Right lobe of liver (tissue), 6 donors: Measurements from ENCODE around the gene ANKLE2. TPM values are rescaled to one million over a fixed set of nuclear protein-coding genes. Genes with fewer than 3 reads are reported as not detected.

Source experiments
- ATAC-seq, 4 donors: fragments of 200-7000 bp; cut with Tn5 transposase; one replicate each; pipeline ENCODE4 v1.9.1; 2020; ENCODE audit warnings: mild to moderate bottlenecking in 4 of 4, moderate library complexity in 4 of 4
- DNase-seq, 3 donors: peaks; one replicate each; pipeline ENCODE4 v3.0.0-alpha.2; 2020
- H3K27ac ChIP-seq, 3 donors: fragments of 200-600 bp; one replicate each; pipeline ENCODE4 v1.8.0; 2022
- H3K27me3 ChIP-seq, 2 donors: fragments of 200-600 bp; one replicate each; pipeline ENCODE4 v1.8.0; 2022
- H3K36me3 ChIP-seq, 4 donors: fragments of 200-600 bp; sonication (generic) in 1 of 4; one replicate each; pipeline versions ENCODE4 v1.5.1 to v1.8.0; 2017 to 2022; ENCODE audit warnings: control low read depth in 1 of 4
- H3K4me1 ChIP-seq, 4 donors: fragments of 200-600 bp; sonication (generic) in 1 of 4; one replicate each; pipeline versions ENCODE4 v1.5.1 to v1.8.0; 2017 to 2022; ENCODE audit warnings: control low read depth in 1 of 4
- H3K4me3 ChIP-seq, 3 donors: fragments of 200-600 bp; one replicate each; pipeline ENCODE4 v1.8.0; 2022
- H3K9me3 ChIP-seq, 4 donors: fragments of 200-600 bp; sonication (generic) in 1 of 4; one replicate each; pipeline versions ENCODE4 v1.5.1 to v1.8.0; 2017 to 2022; ENCODE audit warnings: control low read depth in 1 of 4
- POLR2A ChIP-seq: fragments of 450-650 bp; IDR thresholded peaks from one replicate; pipeline ENCODE4 v1.6.1; 2017; ENCODE audit warnings: antibody characterized with exemption, mild to moderate bottlenecking
- WGBS: methylation state at CpG from one replicate; pipeline ENCODE4 v1.1.6; 2018; ENCODE audit warnings: low coverage, low lambda C conversion rate; ENCODE audit not compliant: insufficient coverage; ENCODE audit errors: missing lambda C conversion rate; 5-methylcytosine and 5-hydroxymethylcytosine counted together
- intact Hi-C, 2 donors: fragments of 100-400 bp; cut with DNase I; formaldehyde crosslinking; loops; one replicate each; pipeline versions ENCODE4 v1.11.2 to v1.14.1; 2022
- total RNA-seq, 6 experiments: library from RNA; depleted of rRNA in 2 of 6; stranded (reverse); fragments of >200 nt in 2 of 6; fragmentation: NEBNext Ultra II Directional in 3 of 6; extraction: Animal tissue kit (Norgen Biotek cat#: 25700) in 3 of 6; gene quantifications; one replicate each; pipeline versions ENCODE4 v1.1.0 to v1.2.4, GENCODE V29; 2016 to 2023
- TF ChIP-seq, protein P1 (sequence below), 4 donors: fragments of 200-600 bp in 3 of 4; fragments of 450-650 bp in 1 of 4; IDR thresholded peaks; one replicate each; pipeline versions ENCODE4 v1.5.1 to v1.8.0; 2016 to 2022; ENCODE audit warnings: antibody characterized with exemption in 4 of 4, mild to moderate bottlenecking in 2 of 4
- donor health status: DM: no; HTN: yes; CAD: no.
- donor health status: DM: no; HTN: no; CAD: no.
- donor health status: DM: no; HTN: no; CAD: no.
- donor health status: DM: no; HTN: yes; CAD: no.
- donor health status: DM: no; HTN: yes; CAD: no.

ANKLE2 gene
- total RNA-seq, 6 experiments from 2014 or later, result 13.9 to 25.1 (median 15.7) TPM

DNA sequence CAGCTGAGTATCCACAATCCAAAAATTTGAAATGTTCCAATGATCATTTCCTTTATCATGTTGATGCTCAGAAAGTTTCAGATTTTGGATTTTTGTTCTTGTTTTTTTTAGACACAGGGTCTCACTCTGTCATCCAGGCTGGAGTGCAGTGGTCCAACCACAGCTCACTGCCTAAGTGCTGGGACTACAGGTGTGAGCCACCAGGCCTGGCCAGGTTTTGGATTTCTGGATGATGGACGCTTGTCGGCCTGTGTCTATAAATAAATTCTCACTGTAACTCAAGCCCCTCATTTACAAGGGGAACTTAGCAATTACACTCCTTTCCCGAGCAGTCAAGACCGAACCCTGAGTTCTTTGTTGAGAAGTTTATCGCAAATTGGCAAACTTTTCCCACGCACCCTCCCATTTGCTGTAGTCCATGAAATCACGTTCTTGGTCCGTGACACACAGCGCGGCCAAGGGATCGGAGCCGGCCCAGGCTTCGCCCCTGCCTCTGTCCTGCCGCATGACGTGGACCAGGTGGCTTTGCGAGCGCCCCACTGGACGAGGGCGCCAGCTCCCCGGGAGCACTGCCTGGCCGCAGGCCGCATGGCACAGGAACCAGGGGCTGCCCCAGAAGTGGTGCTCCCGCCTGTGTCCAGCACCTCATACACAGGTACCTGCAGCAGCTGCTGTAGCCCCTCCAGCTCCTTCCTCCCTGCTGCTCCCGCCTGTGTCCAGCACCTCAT, 14.0 kb upstream of the ANKLE2 start:
- intact Hi-C loops, result no loop called here
- ATAC-seq (no peak), DNase-seq (no peak)
- WGBS, result 89% methylated on average over 5 of the region's 24 CpGs
- Histone ChIP-seq H3K27me3 (no peaks in the 10 kb centered on the region), H3K4me3 (no peak overlapping the region), H3K27ac (no peak overlapping the region), H3K36me3 (peaks cover 0 to 78% (median 29%) of the 10 kb centered on the region in 4 donors), H3K9me3 (no peaks in the 10 kb centered on the region), H3K4me1 (no peaks in the 10 kb centered on the region)
- TF ChIP-seq POLR2A, result no peak
- TF ChIP-seq, protein P1, sequence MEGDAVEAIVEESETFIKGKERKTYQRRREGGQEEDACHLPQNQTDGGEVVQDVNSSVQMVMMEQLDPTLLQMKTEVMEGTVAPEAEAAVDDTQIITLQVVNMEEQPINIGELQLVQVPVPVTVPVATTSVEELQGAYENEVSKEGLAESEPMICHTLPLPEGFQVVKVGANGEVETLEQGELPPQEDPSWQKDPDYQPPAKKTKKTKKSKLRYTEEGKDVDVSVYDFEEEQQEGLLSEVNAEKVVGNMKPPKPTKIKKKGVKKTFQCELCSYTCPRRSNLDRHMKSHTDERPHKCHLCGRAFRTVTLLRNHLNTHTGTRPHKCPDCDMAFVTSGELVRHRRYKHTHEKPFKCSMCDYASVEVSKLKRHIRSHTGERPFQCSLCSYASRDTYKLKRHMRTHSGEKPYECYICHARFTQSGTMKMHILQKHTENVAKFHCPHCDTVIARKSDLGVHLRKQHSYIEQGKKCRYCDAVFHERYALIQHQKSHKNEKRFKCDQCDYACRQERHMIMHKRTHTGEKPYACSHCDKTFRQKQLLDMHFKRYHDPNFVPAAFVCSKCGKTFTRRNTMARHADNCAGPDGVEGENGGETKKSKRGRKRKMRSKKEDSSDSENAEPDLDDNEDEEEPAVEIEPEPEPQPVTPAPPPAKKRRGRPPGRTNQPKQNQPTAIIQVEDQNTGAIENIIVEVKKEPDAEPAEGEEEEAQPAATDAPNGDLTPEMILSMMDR (IDR thresholded peaks at IDR 0.05), result no peak

DNA sequence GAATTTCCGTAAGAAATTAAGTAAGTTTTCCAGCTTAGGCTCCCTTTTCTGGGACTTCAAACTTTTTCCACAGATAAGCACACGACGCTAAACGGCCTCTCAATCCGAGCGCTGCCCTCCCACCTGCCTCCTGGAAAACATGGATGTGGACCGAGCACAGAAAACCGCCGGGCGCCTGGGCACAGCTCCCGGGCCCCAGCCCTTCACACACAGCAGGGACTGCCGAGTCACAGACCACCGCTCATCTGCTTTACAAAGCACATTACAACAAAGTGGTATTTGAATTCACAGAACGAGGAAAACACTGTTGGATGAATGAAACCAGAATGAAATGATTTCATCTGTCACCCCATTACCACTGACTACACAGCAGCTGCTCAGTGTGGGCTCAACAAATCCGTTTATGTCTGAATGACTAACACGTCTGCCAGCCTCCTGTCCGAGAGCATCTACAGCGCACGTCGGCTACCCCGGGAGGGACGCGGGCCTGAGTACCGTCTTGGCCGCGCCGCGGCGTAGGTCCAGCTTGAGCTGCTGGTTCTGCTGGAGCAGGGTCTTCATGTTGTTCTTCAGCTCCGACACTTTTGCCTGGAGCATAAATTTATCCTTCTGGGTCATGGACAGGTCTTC, 13.1 kb upstream of the ANKLE2 start:
- TF ChIP-seq, protein P1 (IDR thresholded peaks at IDR 0.05), result no peak
- TF ChIP-seq POLR2A, result no peak
- intact Hi-C loops, result no loop called here
- no peaks in the 10 kb centered on the region for H3K9me3 ChIP-seq
- H3K27me3 ChIP-seq, result no peaks in the 10 kb centered on the region
- no peak for DNase-seq
- no peaks in the 10 kb centered on the region for H3K4me1 ChIP-seq
- no peak overlapping the region for H3K27ac ChIP-seq
- peaks cover 0 to 73% (median 26%) of the 10 kb centered on the region in 4 donors for H3K36me3 ChIP-seq
- ATAC-seq, result no peak
- H3K4me3 ChIP-seq, result no peak overlapping the region
- 99% methylated on average over 7 of the region's 30 CpGs for WGBS

DNA sequence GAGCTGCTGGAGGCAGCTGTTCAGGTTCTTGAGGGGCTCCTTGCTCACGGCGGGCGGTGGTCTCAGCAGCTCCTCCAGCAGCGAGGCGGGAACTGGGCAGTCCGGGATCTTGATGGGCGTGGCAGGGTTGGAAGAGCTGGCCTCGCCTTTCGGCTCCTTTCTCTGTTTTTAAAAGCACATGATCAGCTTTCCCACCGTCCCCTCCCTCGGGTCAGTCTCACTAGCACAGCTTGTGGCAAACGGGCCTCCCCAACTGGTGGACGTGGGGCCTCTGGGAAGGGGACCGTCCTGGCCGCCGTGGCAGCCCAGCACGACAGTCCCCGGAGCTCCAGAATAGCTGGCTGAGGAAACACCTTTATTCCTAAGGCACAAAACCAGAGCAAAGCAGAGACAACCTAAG, 12.5 kb upstream of the ANKLE2 start:
- TF ChIP-seq POLR2A, result no peak
- TF ChIP-seq, protein P1 (IDR thresholded peaks at IDR 0.05), result no peak
- Histone ChIP-seq H3K36me3 (peaks cover 0 to 71% (median 26%) of the 10 kb centered on the region in 4 donors), H3K4me1 (no peaks in the 10 kb centered on the region), H3K27ac (no peak overlapping the region), H3K9me3 (no peaks in the 10 kb centered on the region), H3K4me3 (no peak overlapping the region), H3K27me3 (no peaks in the 10 kb centered on the region)
- 76% methylated on average over 3 of the region's 18 CpGs for WGBS
- ATAC-seq, result no peak
- DNase-seq, result no peak
- intact Hi-C loops, result no loop called here

DNA sequence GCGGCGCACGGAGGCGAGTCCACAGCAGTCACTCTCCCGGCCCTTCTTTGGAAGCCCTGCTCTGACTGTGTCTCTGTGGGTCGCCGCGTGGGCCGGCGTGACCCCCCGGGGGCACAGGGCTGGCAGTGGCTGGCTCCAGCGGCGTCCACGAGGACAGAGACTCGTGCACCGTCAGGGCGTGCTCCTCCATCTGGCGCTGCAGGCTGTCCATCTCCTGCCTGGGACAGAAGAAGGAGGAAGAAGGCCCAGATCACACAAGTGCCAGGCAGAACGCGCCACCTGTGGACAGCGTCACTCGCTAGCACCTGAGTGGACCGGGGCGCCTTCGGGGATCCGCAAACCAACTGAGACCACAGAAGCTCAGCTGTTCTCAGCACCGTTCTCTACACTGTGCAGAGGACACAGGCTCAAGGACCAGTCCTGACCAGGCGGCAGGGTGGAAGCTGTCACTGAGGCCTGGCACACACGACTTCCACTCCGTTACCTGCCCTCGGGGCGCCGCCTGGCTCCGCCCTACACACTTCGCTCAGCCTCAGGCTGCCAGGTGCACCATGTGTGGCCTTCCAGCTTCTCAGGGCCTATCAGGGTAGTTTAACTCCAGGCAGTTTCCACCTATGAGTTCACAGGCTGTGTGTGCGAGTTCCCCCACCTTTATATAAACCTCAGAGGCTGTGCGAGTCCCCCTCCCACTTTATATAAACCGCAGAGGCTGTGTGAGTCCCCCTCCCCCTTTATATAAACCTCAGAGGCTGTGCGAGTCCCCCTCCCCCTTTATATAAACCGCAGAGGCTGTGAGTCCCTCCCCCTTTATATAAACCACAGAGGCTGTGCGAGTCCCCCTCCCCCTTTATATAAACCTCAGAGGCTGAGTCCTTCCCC, 11.7 kb upstream of the ANKLE2 start:
- WGBS, result 89% methylated on average over 10 of the region's 41 CpGs
- Histone ChIP-seq H3K9me3 (no peaks in the 10 kb centered on the region), H3K36me3 (peaks cover 0 to 64% (median 26%) of the 10 kb centered on the region in 4 donors), H3K27ac (no peak overlapping the region), H3K4me3 (no peak overlapping the region), H3K27me3 (no peaks in the 10 kb centered on the region), H3K4me1 (peaks cover 0 to 6% (median 0%) of the 10 kb centered on the region in 4 donors)
- DNase-seq (no peak), ATAC-seq (no peak)
- intact Hi-C loops, result no loop called here
- TF ChIP-seq, protein P1 (IDR thresholded peaks at IDR 0.05), result no peak
- TF ChIP-seq POLR2A, result no peak
